SK-N-MC (cell line): Measurements from ENCODE around the gene MVD.

Experiments
- EZH2 ChIP-seq: fragments of 200-600 bp; sonication (generic); IDR thresholded peaks from one replicate; pipeline ENCODE4 v1.6.1; 2017; ENCODE audit warnings: antibody characterized with exemption
- FOXP2 ChIP-seq: optimal IDR thresholded peaks from 2 replicates; pipeline ENCODE3; 2011; ENCODE audit warnings: mild to moderate bottlenecking, moderate library complexity; ENCODE audit not compliant: insufficient read depth; ENCODE audit errors: extremely low read length, control extremely low read depth
- POLR2AphosphoS5 ChIP-seq: IDR thresholded peaks from 2 replicates; pipeline ENCODE4 v1.6.1; 2012; ENCODE audit warnings: mild to moderate bottlenecking, low read depth, low read length, borderline replicate concordance

DNA sequence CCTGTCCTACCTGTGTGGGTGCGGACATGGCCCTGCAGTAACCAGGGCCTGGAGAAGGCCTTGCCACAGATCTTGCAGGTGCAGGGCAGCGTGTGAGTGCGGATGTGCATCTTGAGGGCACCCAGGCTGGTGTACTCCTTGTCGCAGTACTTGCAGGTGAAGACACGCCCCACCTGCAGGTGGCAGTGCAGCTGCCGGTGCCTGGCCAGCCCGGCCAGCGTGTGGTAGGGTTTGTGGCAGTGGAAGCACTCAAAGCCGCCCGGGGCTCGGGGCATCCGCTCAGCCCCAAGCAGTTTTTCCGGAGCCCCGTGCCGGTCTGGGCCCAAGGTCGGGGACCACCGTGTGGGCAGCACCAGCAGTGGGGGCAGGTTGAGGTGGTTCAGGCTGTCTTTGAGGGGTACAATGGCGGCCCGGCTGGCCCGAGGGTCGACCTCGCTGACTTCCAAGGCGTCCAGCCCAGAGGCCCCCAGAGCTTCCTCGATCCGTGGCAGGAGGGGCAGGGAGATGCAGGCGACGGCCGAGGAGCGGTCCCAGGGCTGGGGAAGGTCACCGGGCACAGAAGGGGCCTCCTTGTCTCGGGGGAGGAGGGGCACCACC, 18.3 kb upstream of the MVD start:
- no peak for TF ChIP-seq POLR2AphosphoS5
- no peak for TF ChIP-seq EZH2
- TF ChIP-seq FOXP2, result no peak
